Liver (tissue), 9 donors: ENCODE measurements around the gene GALNT10. TPM values are rescaled to one million over a fixed set of nuclear protein-coding genes. Genes with fewer than 3 reads are reported as not detected.
A peak's percentile ranks its signal among the peaks of the same experiment; 100 is the strongest.

Experiments used
- DNase-seq: peaks from one replicate; pipeline ENCODE4 v3.0.0-alpha.2; 2017; ENCODE audit warnings: low spot score
- H3K27ac ChIP-seq, 2 donors: one replicate each; pipeline ENCODE4 v1.7.0; 2013; ENCODE audit warnings: inconsistent platforms in 2 of 2, low read length in 2 of 2, control low read depth in 1 of 2, low read depth in 1 of 2, mild to moderate bottlenecking in 1 of 2
- H3K27me3 ChIP-seq, 4 donors: one replicate each; pipeline versions ENCODE4 v1.6.1 to v1.7.0; 2013; ENCODE audit warnings: low read length in 3 of 4, inconsistent platforms in 1 of 4, mild to moderate bottlenecking in 1 of 4, moderate library complexity in 1 of 4; ENCODE audit not compliant: control insufficient read depth in 4 of 4, insufficient read depth in 4 of 4
- H3K36me3 ChIP-seq, 4 donors: one replicate each; pipeline versions ENCODE4 v1.6.1 to v1.7.0; 2013; ENCODE audit warnings: low read length in 3 of 4, mild to moderate bottlenecking in 3 of 4, low read depth in 1 of 4, moderate library complexity in 1 of 4; ENCODE audit not compliant: control insufficient read depth in 4 of 4, insufficient read depth in 3 of 4
- H3K4me1 ChIP-seq, 4 donors: one replicate each; pipeline versions ENCODE4 v1.6.1 to v1.7.0; 2013; ENCODE audit warnings: low read length in 3 of 4, mild to moderate bottlenecking in 3 of 4, moderate library complexity in 1 of 4; ENCODE audit not compliant: control insufficient read depth in 4 of 4, insufficient read depth in 4 of 4
- H3K4me3 ChIP-seq, 3 donors: one replicate each; pipeline versions ENCODE4 v1.6.1 to v1.7.0; 2013; ENCODE audit warnings: low read length in 3 of 3, control low read depth in 1 of 3, low read depth in 1 of 3, mild to moderate bottlenecking in 1 of 3
- H3K9ac ChIP-seq, 2 donors: one replicate each; pipeline ENCODE4 v1.7.0; 2013; ENCODE audit warnings: low read length in 2 of 2, mild to moderate bottlenecking in 2 of 2, moderate library complexity in 2 of 2, control low read depth in 1 of 2, low read depth in 1 of 2
- H3K9me3 ChIP-seq, 4 donors: one replicate each; pipeline versions ENCODE4 v1.6.1 to v1.7.0; 2013; ENCODE audit warnings: low read length in 3 of 4; ENCODE audit not compliant: control insufficient read depth in 4 of 4
- EGR1 ChIP-seq, 2 donors: IDR thresholded peaks; 2 replicates each; pipeline ENCODE4 v1.6.1; 2016 to 2018; ENCODE audit warnings: antibody characterized with exemption in 2 of 2, low read depth in 2 of 2
- FOXA1 ChIP-seq: IDR thresholded peaks from 2 replicates; pipeline ENCODE4 v1.6.1; 2016; ENCODE audit warnings: antibody characterized with exemption
- FOXA2 ChIP-seq: IDR thresholded peaks from 2 replicates; pipeline ENCODE4 v1.6.1; 2016; ENCODE audit warnings: antibody characterized with exemption
- HNF4A ChIP-seq, 2 donors: conservative IDR thresholded peaks; 2 replicates each; pipeline ENCODE4 v1.6.1; 2016; ENCODE audit warnings: antibody characterized with exemption in 2 of 2, mild to moderate bottlenecking in 2 of 2
- HNF4G ChIP-seq: IDR thresholded peaks from 2 replicates; pipeline ENCODE4 v1.6.1; 2016; ENCODE audit warnings: antibody characterized with exemption
- JUND ChIP-seq, 2 donors: IDR thresholded peaks; 2 replicates each; pipeline ENCODE4 v1.6.1; 2016; ENCODE audit warnings: antibody characterized with exemption in 2 of 2
- NR2F2 ChIP-seq: IDR thresholded peaks from 2 replicates; pipeline ENCODE4 v1.6.1; 2016; ENCODE audit warnings: antibody characterized with exemption
- RAD21 ChIP-seq, 2 donors: IDR thresholded peaks; 2 replicates each; pipeline ENCODE4 v1.6.1; 2016; ENCODE audit warnings: antibody characterized with exemption in 2 of 2, mild to moderate bottlenecking in 2 of 2
- REST ChIP-seq: IDR thresholded peaks from 2 replicates; pipeline ENCODE4 v1.6.1; 2016; ENCODE audit warnings: antibody characterized with exemption, mild to moderate bottlenecking
- RXRA ChIP-seq, 2 donors: IDR thresholded peaks; 2 replicates each; pipeline ENCODE4 v1.6.1; 2017 to 2018; ENCODE audit warnings: antibody characterized with exemption in 2 of 2, mild to moderate bottlenecking in 1 of 2
- SP1 ChIP-seq: IDR thresholded peaks from 2 replicates; pipeline ENCODE4 v1.6.1; 2018; ENCODE audit warnings: antibody characterized with exemption, mild to moderate bottlenecking
- TAF1 ChIP-seq: conservative IDR thresholded peaks from 2 replicates; pipeline ENCODE4 v1.6.1; 2016; ENCODE audit warnings: antibody characterized with exemption, mild to moderate bottlenecking
- WGBS: extraction: QIAGEN DNeasy Blood & Tissue Kit; methylation state at CpG from one replicate; pipeline ENCODE4 v1.1.7; 2013; 5-methylcytosine and 5-hydroxymethylcytosine counted together
- polyA plus RNA-seq, 2 donors: library from polyadenylated mRNA; stranded (reverse) in 1 of 2; unstranded in 1 of 2; fragments of 200-250 nt in 1 of 2; fragments of >200 nt in 1 of 2; fragmentation: Nextera tagmentation in 1 of 2; extraction: Ambion mirVana in 1 of 2; gene quantifications; one replicate each; pipeline versions ENCODE4 v1.2.1 to v1.2.3, GENCODE V29; 2013 to 2015
- total RNA-seq, 2 donors: library from RNA; depleted of rRNA; stranded (reverse); fragments of >200 nt; gene quantifications; one replicate each; pipeline ENCODE4 v1.2.3, GENCODE V29; 2014
- TF ChIP-seq, protein P1 (sequence below): IDR thresholded peaks from 2 replicates; pipeline ENCODE4 v1.6.1; 2016; ENCODE audit warnings: antibody characterized with exemption
- TF ChIP-seq, protein P2 (sequence below): fragments of 150-350 bp; IDR thresholded peaks from 2 replicates; pipeline ENCODE4 v1.5.1; 2017; ENCODE audit warnings: improper control_type of control experiment, low read depth, low read length; ENCODE audit not compliant: missing input control
- TF ChIP-seq, protein P3 (sequence below): IDR thresholded peaks from 2 replicates; pipeline ENCODE4 v1.6.1; 2016; ENCODE audit warnings: antibody characterized with exemption
- TF ChIP-seq, protein P4 (sequence below): IDR thresholded peaks from 2 replicates; pipeline ENCODE4 v1.6.1; 2016; ENCODE audit warnings: antibody characterized with exemption
- donor health status: healthy.
- donor health status: healthy.
- donor health status: healthy.
- donor health status: healthy.
- donor health status: healthy.

GALNT10 gene
- total and polyA plus RNA-seq, 4 donors = 1.1 to 17.8 (median 5.3) TPM

DNA sequence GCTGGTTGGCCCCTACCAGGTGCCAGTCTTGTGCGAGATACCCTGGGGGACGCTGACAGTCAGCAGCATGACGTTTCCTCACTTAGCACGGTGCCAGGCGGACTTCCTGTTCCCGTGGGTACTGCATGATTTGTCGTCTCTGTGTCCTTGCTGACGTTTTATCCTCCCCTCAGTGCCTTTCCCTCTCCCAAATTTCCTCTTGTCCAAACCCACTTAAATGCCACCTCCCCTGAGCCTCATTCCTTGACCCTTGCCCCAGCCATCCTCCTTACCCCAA lies 194.6 kb downstream of the GALNT10 start:
- H3K9ac ChIP-seq = no peak overlapping the region
- no peak overlapping the region for H3K4me3 ChIP-seq
- no peak overlapping the region for H3K27ac ChIP-seq
- no peaks in the 10 kb centered on the region for H3K27me3 ChIP-seq
- H3K9me3 ChIP-seq = no peaks in the 10 kb centered on the region
- H3K36me3 ChIP-seq = peaks cover 0 to 3% (median 0%) of the 10 kb centered on the region in 4 donors
- TF ChIP-seq, protein P1, sequence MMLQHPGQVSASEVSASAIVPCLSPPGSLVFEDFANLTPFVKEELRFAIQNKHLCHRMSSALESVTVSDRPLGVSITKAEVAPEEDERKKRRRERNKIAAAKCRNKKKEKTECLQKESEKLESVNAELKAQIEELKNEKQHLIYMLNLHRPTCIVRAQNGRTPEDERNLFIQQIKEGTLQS = no peak
- TF ChIP-seq RAD21 (IDR thresholded peaks at IDR 0.05) = no peak
- TF ChIP-seq REST = no peak
- no peak for TF ChIP-seq NR2F2
- no peak for TF ChIP-seq HNF4A (conservative IDR thresholded peaks at IDR 0.05)
- TF ChIP-seq, protein P2, sequence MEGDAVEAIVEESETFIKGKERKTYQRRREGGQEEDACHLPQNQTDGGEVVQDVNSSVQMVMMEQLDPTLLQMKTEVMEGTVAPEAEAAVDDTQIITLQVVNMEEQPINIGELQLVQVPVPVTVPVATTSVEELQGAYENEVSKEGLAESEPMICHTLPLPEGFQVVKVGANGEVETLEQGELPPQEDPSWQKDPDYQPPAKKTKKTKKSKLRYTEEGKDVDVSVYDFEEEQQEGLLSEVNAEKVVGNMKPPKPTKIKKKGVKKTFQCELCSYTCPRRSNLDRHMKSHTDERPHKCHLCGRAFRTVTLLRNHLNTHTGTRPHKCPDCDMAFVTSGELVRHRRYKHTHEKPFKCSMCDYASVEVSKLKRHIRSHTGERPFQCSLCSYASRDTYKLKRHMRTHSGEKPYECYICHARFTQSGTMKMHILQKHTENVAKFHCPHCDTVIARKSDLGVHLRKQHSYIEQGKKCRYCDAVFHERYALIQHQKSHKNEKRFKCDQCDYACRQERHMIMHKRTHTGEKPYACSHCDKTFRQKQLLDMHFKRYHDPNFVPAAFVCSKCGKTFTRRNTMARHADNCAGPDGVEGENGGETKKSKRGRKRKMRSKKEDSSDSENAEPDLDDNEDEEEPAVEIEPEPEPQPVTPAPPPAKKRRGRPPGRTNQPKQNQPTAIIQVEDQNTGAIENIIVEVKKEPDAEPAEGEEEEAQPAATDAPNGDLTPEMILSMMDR = no peak
- TF ChIP-seq RXRA (IDR thresholded peaks at IDR 0.05) = no peak
- no peak for TF ChIP-seq FOXA1
- no peak for TF ChIP-seq JUND (IDR thresholded peaks at IDR 0.05)
- DNase-seq = no peak
- WGBS = 65% methylated on average over 8 of the region's 8 CpGs
- H3K4me1 ChIP-seq = peaks cover 0 to 7% (median 0%) of the 10 kb centered on the region in 4 donors

- H3K27ac ChIP-seq = no peak overlapping the region
- no peak for DNase-seq
- H3K4me1 ChIP-seq = peaks cover 0 to 7% (median 0%) of the 10 kb centered on the region in 4 donors
- no peaks in the 10 kb centered on the region for H3K27me3 ChIP-seq
- TF ChIP-seq, protein P2 = no peak
- no peak for TF ChIP-seq REST
- TF ChIP-seq HNF4A (conservative IDR thresholded peaks at IDR 0.05) = peak in 1 of 2 donors; percentile 33
- TF ChIP-seq SP1 = peak; percentile 39
- no peak for TF ChIP-seq NR2F2
- TF ChIP-seq RAD21 (IDR thresholded peaks at IDR 0.05) = no peak
- TF ChIP-seq TAF1 = no peak
- TF ChIP-seq, protein P1 = no peak
- TF ChIP-seq, protein P3, sequence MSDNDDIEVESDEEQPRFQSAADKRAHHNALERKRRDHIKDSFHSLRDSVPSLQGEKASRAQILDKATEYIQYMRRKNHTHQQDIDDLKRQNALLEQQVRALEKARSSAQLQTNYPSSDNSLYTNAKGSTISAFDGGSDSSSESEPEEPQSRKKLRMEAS = no peak
- TF ChIP-seq EGR1 (IDR thresholded peaks at IDR 0.05; ENCODE audit: low read depth in 2 of 2) = no peak
- TF ChIP-seq, protein P4, sequence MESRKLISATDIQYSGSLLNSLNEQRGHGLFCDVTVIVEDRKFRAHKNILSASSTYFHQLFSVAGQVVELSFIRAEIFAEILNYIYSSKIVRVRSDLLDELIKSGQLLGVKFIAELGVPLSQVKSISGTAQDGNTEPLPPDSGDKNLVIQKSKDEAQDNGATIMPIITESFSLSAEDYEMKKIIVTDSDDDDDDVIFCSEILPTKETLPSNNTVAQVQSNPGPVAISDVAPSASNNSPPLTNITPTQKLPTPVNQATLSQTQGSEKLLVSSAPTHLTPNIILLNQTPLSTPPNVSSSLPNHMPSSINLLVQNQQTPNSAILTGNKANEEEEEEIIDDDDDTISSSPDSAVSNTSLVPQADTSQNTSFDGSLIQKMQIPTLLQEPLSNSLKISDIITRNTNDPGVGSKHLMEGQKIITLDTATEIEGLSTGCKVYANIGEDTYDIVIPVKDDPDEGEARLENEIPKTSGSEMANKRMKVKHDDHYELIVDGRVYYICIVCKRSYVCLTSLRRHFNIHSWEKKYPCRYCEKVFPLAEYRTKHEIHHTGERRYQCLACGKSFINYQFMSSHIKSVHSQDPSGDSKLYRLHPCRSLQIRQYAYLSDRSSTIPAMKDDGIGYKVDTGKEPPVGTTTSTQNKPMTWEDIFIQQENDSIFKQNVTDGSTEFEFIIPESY = no peak
- TF ChIP-seq FOXA2 = no peak
- no peak for TF ChIP-seq HNF4G
- TF ChIP-seq RXRA (IDR thresholded peaks at IDR 0.05) = no peak
- no peaks in the 10 kb centered on the region for H3K36me3 ChIP-seq
- H3K4me3 ChIP-seq = no peak overlapping the region
- whole genome bisulfite sequencing = 63% methylated on average over 6 of the region's 6 CpGs
- no peak overlapping the region for H3K9ac ChIP-seq
- no peaks in the 10 kb centered on the region for H3K9me3 ChIP-seq
Observed at GRCh38 chr5:154386952-154387629, 196.6 kb downstream of the GALNT10 start.
